ENCODE measurements around the gene FCSK. TPM values are rescaled to one million over a fixed set of nuclear protein-coding genes. Genes with fewer than 3 reads are reported as not detected.

Gene FCSK
- total RNA-seq, 2 donors from 2014 or later, result 15.0 to 28.3 TPM

- H3K4me3 ChIP-seq, result no peak overlapping the region
- H3K27me3 ChIP-seq, result no peaks in the 10 kb centered on the region
- peaks cover 22% of the 10 kb centered on the region for H3K4me1 ChIP-seq
- no peak for ATAC-seq
- H3K36me3 ChIP-seq (replicated peaks in 1 of 2; ENCODE audit: insufficient read depth in 1 of 2, low read depth in 2 of 2), result no peaks in the 10 kb centered on the region
- H3K27ac ChIP-seq, result no peak overlapping the region
- WGBS, 2 donors, result 69 to 83% methylated on average over 3 to 5 of the region's 5 CpGs
- no peak for TF ChIP-seq POLR2A (IDR thresholded peaks at IDR 0.05)
- no peak for TF ChIP-seq CTCF (IDR thresholded peaks at IDR 0.05)
- H3K9me3 ChIP-seq, result no peaks in the 10 kb centered on the region
- intact Hi-C loops (cut with DNase I), result no loop called here
- no peak for DNase-seq
Measured at GRCh38 chr16:70437017-70437581, 17.3 kb upstream of the FCSK start.

GRCh38 chr16:70437582-70438557, 16.5 kb upstream of the FCSK start:
- H3K27ac ChIP-seq, result peak overlapping the region in 3 of 4 donors; percentile 14 to 51 (median 41)
- ATAC-seq, result no peak
- no peaks in the 10 kb centered on the region for H3K27me3 ChIP-seq
- peak in 2 of 4 donors; percentile 17 to 28 for DNase-seq
- H3K4me1 ChIP-seq, result peaks cover 22% of the 10 kb centered on the region
- 45 to 47% methylated on average over 20 to 22 of the region's 22 CpGs for WGBS, 2 donors
- intact Hi-C loops (cut with DNase I), result no loop called here
- no peaks in the 10 kb centered on the region for H3K36me3 ChIP-seq (replicated peaks in 1 of 2; ENCODE audit: insufficient read depth in 1 of 2, low read depth in 2 of 2)
- H3K4me3 ChIP-seq, result peak overlapping the region; percentile 51
- H3K9me3 ChIP-seq, result no peaks in the 10 kb centered on the region
- TF ChIP-seq CTCF (IDR thresholded peaks at IDR 0.05) (no peak), POLR2A (IDR thresholded peaks at IDR 0.05) (no peak)

GRCh38 chr16:70438585-70438968, 15.8 kb upstream of the FCSK start:
- peak; percentile 10 for ATAC-seq
- H3K4me1 ChIP-seq, result peaks cover 22% of the 10 kb centered on the region

More at GRCh38 chr16:70438585-70438968, 15.8 kb upstream of the FCSK start:
- no peak for TF ChIP-seq POLR2A (IDR thresholded peaks at IDR 0.05)
- TF ChIP-seq CTCF (IDR thresholded peaks at IDR 0.05), result no peak
- WGBS, 2 donors, result 0 to 4% methylated on average over 20 to 24 of the region's 39 CpGs
- peak in 2 of 4 donors; percentile 25 to 28 for DNase-seq
- Histone ChIP-seq H3K9me3 (no peaks in the 10 kb centered on the region), H3K27ac (peak overlapping the region in 3 of 4 donors; percentile 14 to 51 (median 41)), H3K27me3 (no peaks in the 10 kb centered on the region), H3K36me3 (replicated peaks in 1 of 2; ENCODE audit: insufficient read depth in 1 of 2, low read depth in 2 of 2) (no peaks in the 10 kb centered on the region), H3K4me3 (peak overlapping the region; percentile 51)
- intact Hi-C loops (cut with DNase I), result no loop called here

Measured in body of pancreas (tissue), 4 donors.